T-helper 1 cell treated with Interleukin-12 subunit alpha and Interleukin-12 subunit beta and Interleukin-4 antibody, amounts not matched to agents 30 ng/mL and 1 ng/mL, for 36 hours (primary cell): ENCODE results near the gene USP22. TPM values are rescaled to one million over a fixed set of nuclear protein-coding genes. Genes with fewer than 3 reads are reported as not detected.

Source experiments
- intact Hi-C: fragments of 100-400 bp; cut with micrococcal nuclease; formaldehyde crosslinking; loops from one replicate; pipeline ENCODE4 v1.15.1; 2024
- total RNA-seq: library from RNA; stranded (reverse); gene quantifications from 2 replicates; pipeline ENCODE4 v1.2.3, GENCODE V29; 2022

USP22 gene
- total RNA-seq, 1 donor from 2014 or later: 128 TPM

- intact Hi-C loops: no loop called here
Measured at GRCh38 chr17:21049457-21049856, 6.6 kb upstream of the USP22 start.

GRCh38 chr17:21046216-21046615, 3.4 kb upstream of the USP22 start:
- intact Hi-C loops: no loop called here

DNA sequence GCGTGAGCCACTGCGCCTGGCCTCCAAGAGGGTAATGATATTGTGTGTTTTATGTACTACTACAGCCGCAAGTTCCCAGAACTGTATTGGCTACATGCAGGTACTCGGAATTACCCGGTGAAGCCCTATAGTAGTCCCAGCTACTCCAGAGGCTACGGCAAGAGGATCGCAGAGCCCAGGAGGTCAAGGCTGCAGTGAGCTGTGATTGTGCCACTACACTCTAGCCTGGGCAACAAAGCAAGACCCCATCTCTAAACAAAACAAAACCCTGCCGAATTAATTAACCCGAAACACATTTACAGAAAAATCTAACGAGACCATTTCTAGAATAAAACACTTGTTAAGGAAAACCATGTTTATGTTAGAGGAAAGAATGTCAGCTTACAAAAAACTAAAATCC, 2.2 kb upstream of the USP22 start:
- intact Hi-C loops: no loop called here

DNA sequence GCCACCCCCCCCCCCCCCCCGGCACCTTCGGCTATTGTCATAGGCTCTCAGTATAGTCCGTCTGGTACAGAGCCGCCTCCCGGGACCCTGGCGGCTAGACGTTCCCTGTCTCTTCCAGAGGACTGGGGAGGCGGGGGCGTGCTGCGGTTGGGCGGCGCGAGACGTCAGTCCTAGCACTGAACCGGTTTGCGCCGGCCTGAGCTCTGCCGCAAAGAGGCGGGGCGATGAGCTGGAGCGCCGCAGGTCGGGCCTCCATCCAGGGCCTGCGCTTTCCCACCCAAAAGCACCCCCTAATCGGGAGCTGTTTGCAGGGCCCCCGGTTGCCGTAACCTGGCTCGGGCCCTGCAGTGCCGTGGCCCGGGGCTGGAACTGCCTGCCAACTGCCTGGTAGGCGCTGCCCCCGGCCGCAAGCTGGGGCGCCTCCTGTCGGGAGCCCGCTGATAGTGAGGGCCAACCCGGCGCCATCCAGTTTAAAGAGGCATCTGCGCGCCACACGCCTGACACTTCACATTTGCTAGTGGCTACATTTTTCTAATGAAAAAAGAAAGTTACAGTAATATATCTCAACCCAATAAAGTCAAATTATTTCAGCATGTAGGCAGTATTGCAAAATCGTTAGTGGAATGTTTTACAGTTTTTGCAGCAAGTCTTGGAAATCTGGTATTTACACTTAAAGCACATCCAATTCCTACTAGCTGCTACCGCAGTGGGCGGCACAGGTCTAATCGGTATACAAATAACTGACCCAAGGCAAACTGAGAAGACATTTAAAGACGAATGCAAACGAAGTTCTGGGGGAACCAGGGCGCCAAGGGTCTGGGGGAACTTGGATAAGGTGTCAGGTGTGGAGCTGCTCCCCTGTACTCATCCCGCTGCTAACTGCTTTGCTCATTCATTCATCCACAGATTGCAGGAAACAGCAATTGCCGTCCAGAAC, 753 bp upstream of the USP22 start:
- intact Hi-C loops: loop anchor here (1.0 to 2.0 kb wide), 10 partner anchors 9 to 508 kb away; partner anchors contain the start of genes DHRS7B, MAP2K3, NATD1 and TMEM11

DNA sequence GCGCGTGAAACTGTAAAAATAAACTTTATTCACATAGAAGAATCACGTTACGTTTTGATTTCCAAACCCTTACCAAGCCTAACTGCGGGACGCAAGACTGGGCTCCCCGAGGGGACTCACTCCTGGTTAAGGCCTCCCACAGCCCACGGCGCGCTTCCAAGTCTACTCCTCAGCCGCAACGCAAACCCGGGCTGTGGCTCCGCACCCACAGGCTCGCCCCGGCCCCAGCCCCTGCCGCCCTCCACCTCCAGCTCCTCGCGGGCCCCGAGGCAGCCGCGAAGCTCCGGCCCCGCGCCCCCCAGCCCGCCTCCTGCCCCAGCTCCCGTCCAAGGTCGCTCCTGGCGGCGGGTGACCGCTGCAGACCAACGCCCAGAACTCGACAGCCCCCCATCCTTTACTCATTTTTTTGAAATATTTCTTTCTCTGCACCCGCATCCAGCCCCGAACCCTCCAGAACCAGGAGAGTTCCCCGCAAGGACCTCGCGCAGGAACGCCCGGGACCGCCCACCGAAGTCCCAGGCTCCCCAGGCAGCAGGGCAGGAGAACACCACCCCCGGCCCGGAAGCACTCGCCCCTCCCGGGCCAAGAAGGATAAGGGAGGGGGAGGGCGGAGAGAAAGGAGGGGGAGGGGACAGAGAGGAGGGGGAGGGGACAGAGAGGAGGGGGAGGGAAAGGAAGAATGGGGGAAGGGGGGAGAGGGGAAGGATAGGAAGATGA, 912 bp downstream of the USP22 start:
- intact Hi-C loops: loop anchor here (2.0 kb wide), 1 partner anchor 21 kb away; no protein-coding TSS in a partner anchor

GRCh38 chr17:21039839-21040575, 2.8 kb downstream of the USP22 start:
- intact Hi-C loops: no loop called here

- intact Hi-C loops: no loop called here
Measured at GRCh38 chr17:21037117-21037803, 5.6 kb downstream of the USP22 start.

GRCh38 chr17:21036361-21036881, 6.4 kb downstream of the USP22 start:
- intact Hi-C loops: no loop called here

DNA sequence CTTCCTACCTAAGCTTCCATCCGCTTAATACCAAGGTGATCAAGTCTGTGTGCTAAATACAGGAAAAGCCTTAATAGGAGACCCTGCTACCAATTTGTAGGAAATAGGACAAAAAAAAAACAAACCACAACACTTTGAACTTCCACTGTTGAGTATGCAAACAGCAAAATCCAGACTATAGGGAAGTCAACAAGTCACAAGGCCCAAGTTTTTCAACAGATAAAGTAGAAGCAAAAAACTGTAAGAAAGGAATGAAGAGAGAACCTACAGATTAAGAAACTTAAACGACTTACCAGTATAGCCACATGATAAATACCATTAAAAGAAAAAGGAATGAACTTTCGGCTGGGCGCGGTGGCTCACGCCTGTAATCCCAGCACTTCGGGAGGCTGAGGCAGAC, 7.4 kb downstream of the USP22 start:
- intact Hi-C loops: no loop called here

DNA sequence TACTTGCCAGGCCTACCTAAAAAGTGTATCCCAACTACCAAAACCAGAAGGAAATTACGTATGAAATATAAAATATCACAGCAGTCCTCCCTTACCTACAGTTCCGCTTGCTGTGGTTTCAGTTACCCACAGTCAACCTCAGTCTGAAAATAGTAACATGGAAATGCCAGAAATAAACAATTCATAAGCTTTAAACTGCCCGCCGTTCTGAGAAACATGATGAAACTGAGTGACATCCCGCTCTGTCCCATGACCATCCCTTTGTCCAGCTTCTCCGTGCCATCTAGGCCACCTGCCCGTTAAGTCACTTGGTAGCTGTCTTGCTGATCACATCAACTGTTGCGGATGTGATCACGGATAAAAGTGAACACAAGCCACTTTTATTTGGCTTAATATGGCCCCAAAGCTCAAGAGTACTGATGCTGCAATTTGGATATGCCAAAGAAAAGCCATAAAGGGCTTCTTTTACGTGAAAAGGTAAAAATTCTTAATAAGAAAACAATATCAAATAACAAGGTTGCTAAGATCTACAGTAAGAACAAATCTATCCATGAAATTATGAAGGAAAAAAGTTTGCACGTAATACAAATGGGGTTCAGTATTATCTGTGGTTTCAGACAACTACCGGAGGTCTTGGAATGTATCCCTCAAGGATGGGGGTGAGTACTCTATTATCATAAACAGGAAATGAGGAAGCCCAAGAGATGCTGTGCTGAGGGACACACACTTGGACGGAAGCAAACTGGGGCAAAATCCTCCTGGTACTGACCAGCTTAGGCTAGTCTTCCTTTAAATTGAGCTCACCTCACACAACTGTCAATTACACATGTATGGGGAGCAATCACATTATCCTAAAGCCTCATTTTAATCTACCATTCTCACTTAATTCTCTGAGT, 8.2 kb downstream of the USP22 start:
- intact Hi-C loops: loop anchor here (1.0 kb wide), 3 partner anchors 9 to 423 kb away; partner anchors contain the start of gene USP22

DNA sequence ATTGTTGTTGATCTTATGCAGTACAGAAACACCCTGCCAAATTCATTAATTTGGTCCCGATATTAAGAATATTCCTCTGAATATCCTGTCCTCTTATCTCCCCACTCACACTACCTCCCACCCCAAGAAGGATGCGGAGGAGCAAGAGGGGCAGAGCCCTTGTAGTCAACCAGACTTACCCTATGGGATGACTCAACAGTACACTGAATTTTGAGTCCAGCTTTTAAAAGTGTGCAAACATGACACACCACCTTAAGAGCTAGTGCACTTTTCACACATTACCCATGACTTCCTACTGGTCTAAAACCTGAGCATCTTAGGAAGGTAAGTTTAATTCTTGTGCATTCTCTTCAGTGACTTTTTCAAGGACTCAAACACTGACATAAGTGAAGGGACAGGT, 9.5 kb downstream of the USP22 start:
- intact Hi-C loops: no loop called here

- intact Hi-C loops: no loop called here
Measured at GRCh38 chr17:21031756-21032396, 10.9 kb downstream of the USP22 start.

DNA sequence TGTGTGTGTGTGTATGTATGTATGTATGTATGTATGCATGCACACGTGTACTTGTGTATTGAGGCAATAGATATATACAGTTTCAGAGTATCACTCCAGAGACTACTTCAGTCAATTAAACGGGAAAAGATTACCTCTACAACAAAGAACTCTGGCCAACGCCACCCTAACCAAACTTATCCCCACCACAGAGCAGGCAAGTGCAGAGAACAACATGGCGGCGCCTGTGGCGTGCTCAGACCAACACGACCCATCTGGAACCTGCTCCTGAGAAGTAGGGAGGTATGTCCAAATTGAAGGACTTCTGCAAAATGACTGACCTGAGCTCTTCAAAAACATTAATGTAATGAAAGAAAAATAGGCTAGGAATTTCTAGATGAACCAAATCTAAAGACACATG, 12.4 kb downstream of the USP22 start:
- intact Hi-C loops: no loop called here

GRCh38 chr17:21029515-21029914, 13.3 kb downstream of the USP22 start:
- intact Hi-C loops: no loop called here

- intact Hi-C loops: no loop called here
Measured at GRCh38 chr17:21029036-21029435, 13.8 kb downstream of the USP22 start.

- intact Hi-C loops: no loop called here
Measured at GRCh38 chr17:21028192-21028591, 14.6 kb downstream of the USP22 start.

- intact Hi-C loops: no loop called here
Measured at GRCh38 chr17:21027031-21027430, 15.8 kb downstream of the USP22 start.

- intact Hi-C loops: no loop called here
Measured at GRCh38 chr17:21025451-21025850, 17.4 kb downstream of the USP22 start.

- intact Hi-C loops: no loop called here
Measured at GRCh38 chr17:21024024-21024423, 18.8 kb downstream of the USP22 start.
